GM12878 (cell line): Measurements from ENCODE around the gene CENPC. TPM values are rescaled to one million over a fixed set of nuclear protein-coding genes. Genes with fewer than 3 reads are reported as not detected.

Experiments used
- BHLHE40 ChIP-seq, 2 experiments: fragments of 450-650 bp in 1 of 2; IDR thresholded peaks; 2 replicates each; pipeline ENCODE4 v1.6.1; 2011 to 2017; ENCODE audit warnings: low read depth in 2 of 2, borderline replicate concordance in 1 of 2, improper control_type of control experiment in 1 of 2, low read length in 1 of 2, mild to moderate bottlenecking in 1 of 2
- CHD1 ChIP-seq: IDR thresholded peaks from 2 replicates; pipeline ENCODE4 v1.6.1; 2012; ENCODE audit warnings: low read depth, low read length, improper control_type of control experiment
- HDAC2 ChIP-seq: fragments of 200-600 bp; sonication (generic); IDR thresholded peaks from 2 replicates; pipeline ENCODE4 v1.6.1; 2017
- IRF4 ChIP-seq: IDR thresholded peaks from 2 replicates; pipeline ENCODE4 v1.6.1; 2011; ENCODE audit warnings: low read depth, low read length
- IRF5 ChIP-seq: fragments of 450-650 bp; IDR thresholded peaks from 2 replicates; pipeline ENCODE4 v1.6.1; 2017; ENCODE audit warnings: borderline replicate concordance
- JUNB ChIP-seq: IDR thresholded peaks from 2 replicates; pipeline ENCODE4 v1.6.1; 2016; ENCODE audit warnings: antibody characterized with exemption, mild to moderate bottlenecking
- MAX ChIP-seq: IDR thresholded peaks from 2 replicates; pipeline ENCODE4 v1.6.1; 2012; ENCODE audit warnings: low read depth, low read length, improper control_type of control experiment
- NRF1 ChIP-seq: conservative IDR thresholded peaks from 2 replicates; pipeline ENCODE4 v1.6.1; 2011; ENCODE audit warnings: mild to moderate bottlenecking, low read depth, low read length, improper control_type of control experiment
- SRF ChIP-seq, 2 experiments: IDR thresholded peaks; 2 replicates each; pipeline ENCODE4 v1.6.1; 2011; ENCODE audit warnings: low read depth in 2 of 2, low read length in 2 of 2, mild to moderate bottlenecking in 1 of 2, moderate library complexity in 1 of 2
- WRNIP1 ChIP-seq: IDR thresholded peaks from 2 replicates; pipeline ENCODE4 v1.6.1; 2011; ENCODE audit warnings: low read depth, low read length, improper control_type of control experiment, borderline replicate concordance
- ZNF207 ChIP-seq: fragments of 450-650 bp; IDR thresholded peaks from 2 replicates; pipeline ENCODE4 v1.6.1; 2014; ENCODE audit warnings: antibody characterized with exemption, mild to moderate bottlenecking, borderline replicate concordance
- ZNF24 ChIP-seq: fragments of 450-650 bp; IDR thresholded peaks from 2 replicates; pipeline ENCODE4 v1.6.1; 2017; ENCODE audit warnings: antibody characterized with exemption, mild to moderate bottlenecking
- polyA plus RNA-seq, 11 experiments: library from polyadenylated mRNA; depleted of rRNA in 4 of 11; unstranded in 6 of 11; stranded (reverse) in 5 of 11; fragments of >200 nt; fragmentation: Nextera tagmentation in 4 of 11; fragmentation: Illumina TruSeq in 1 of 11; extraction: Ambion mirVana in 4 of 11; extraction: Trizol in 1 of 11; gene quantifications; 1 replicate in 1 of 11; 2 replicates in 10 of 11; pipeline versions ENCODE4 v1.2.1 to v1.2.3, GENCODE V29; 2011 to 2016; ENCODE audit warnings: inconsistent platforms in 2 of 11, missing spikeins in 2 of 11, low read depth in 1 of 11
- total RNA-seq, 4 experiments: library from RNA; depleted of rRNA in 3 of 4; stranded (reverse); fragments of >200 nt in 3 of 4; fragmentation: Illumina TruSeq in 1 of 4; extraction: Trizol in 1 of 4; gene quantifications; 2 replicates each; pipeline versions ENCODE4 v1.2.1 to v1.2.3, GENCODE V29; 2013 to 2021
- TF ChIP-seq, protein P1 (sequence below): fragments of 150-350 bp; IDR thresholded peaks from 2 replicates; pipeline ENCODE4 v1.6.1; 2014; ENCODE audit warnings: mild to moderate bottlenecking, low read depth, low read length

The CENPC gene
- total and polyA plus RNA-seq, 10 of the 15 experiments (the other 5 are each of a cell fraction or from before 2014, with no cell fraction given): 13.1 to 34.9 (median 20.3) TPM

DNA sequence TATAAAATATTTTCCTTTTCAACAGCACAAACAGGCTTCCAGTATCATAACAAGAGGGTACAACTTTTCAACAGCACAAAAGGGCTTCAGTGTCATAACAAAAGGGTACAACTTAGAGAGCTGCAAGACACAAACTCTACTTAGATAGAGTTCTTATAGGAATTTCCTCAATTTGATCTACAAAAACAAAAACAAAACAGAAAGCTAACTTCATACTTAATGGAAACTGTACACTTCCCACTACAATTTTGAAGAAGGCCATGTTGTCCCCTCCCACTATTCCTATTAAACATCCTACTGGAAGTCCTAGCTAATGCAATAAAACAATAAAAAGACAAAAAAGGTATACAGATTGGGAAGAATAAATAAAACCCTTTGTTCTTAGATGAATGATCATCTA is 96.7 kb downstream of the CENPC start (continued):
- TF ChIP-seq CHD1 (no peak), MAX (no peak), NRF1 (no peak), ZNF24 (no peak), WRNIP1 (no peak), BHLHE40 (IDR thresholded peaks at IDR 0.05; ENCODE audit: borderline replicate concordance in 1 of 2, low read depth in 2 of 2, low read length in 1 of 2) (no peak), SRF (IDR thresholded peaks at IDR 0.05; ENCODE audit: low read depth in 2 of 2, low read length in 2 of 2) (no peak), IRF4 (no peak), JUNB (no peak), HDAC2 (no peak), ZNF207 (no peak), IRF5 (no peak)
- TF ChIP-seq, protein P1, sequence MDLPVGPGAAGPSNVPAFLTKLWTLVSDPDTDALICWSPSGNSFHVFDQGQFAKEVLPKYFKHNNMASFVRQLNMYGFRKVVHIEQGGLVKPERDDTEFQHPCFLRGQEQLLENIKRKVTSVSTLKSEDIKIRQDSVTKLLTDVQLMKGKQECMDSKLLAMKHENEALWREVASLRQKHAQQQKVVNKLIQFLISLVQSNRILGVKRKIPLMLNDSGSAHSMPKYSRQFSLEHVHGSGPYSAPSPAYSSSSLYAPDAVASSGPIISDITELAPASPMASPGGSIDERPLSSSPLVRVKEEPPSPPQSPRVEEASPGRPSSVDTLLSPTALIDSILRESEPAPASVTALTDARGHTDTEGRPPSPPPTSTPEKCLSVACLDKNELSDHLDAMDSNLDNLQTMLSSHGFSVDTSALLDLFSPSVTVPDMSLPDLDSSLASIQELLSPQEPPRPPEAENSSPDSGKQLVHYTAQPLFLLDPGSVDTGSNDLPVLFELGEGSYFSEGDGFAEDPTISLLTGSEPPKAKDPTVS: no peak
